Activated gamma-delta T cell treated with Interleukin-2 at 50 U/mL for 16 hours (primary cell): ENCODE data around the gene OR9A2.

ENCODE experiments used
- DNase-seq: peaks from one replicate; pipeline ENCODE4 v3.0.0-alpha.2; 2020

OR9A2 gene

GRCh38 chr7:143027032-143027431 lies at the start of gene OR9A2:
Gene OR9A2 (minus strand): TSS chr7:143027132. CDS start chr7:143027132, 0 bp downstream.
- no peak for DNase-seq

GRCh38 chr7:143074141-143074540 lies 47.2 kb upstream of the OR9A2 start:
- no peak for DNase-seq

GRCh38 chr7:143073556-143073955 lies 46.6 kb upstream of the OR9A2 start:
- no peak for DNase-seq

- DNase-seq, result no peak
Observed at GRCh38 chr7:143069912-143070500, 43.1 kb upstream of the OR9A2 start.

- no peak for DNase-seq
Observed at GRCh38 chr7:143068446-143068845, 41.5 kb upstream of the OR9A2 start.

- no peak for DNase-seq
Observed at GRCh38 chr7:143063741-143064140, 36.8 kb upstream of the OR9A2 start.

GRCh38 chr7:143055754-143056153 lies 28.8 kb upstream of the OR9A2 start:
- no peak for DNase-seq

GRCh38 chr7:143054621-143055020 lies 27.7 kb upstream of the OR9A2 start:
- no peak for DNase-seq

GRCh38 chr7:143052041-143052440 lies 25.1 kb upstream of the OR9A2 start, which contains the start of gene OR6V1:
Gene OR6V1 (plus strand): TSS chr7:143052341. CDS start chr7:143052341, 0 bp downstream.
- DNase-seq, result no peak

GRCh38 chr7:143050931-143051330 lies 24.0 kb upstream of the OR9A2 start:
- DNase-seq, result no peak

- no peak for DNase-seq
Observed at GRCh38 chr7:143049362-143049761, 22.4 kb upstream of the OR9A2 start.

GRCh38 chr7:143048827-143049226 lies 21.9 kb upstream of the OR9A2 start:
- no peak for DNase-seq

GRCh38 chr7:143047326-143047725 lies 20.4 kb upstream of the OR9A2 start:
- DNase-seq, result no peak

- no peak for DNase-seq
Observed at GRCh38 chr7:143046426-143046851, 19.5 kb upstream of the OR9A2 start.

GRCh38 chr7:143043391-143043790 lies 16.5 kb upstream of the OR9A2 start:
- DNase-seq, result no peak

GRCh38 chr7:143042790-143043271 lies 15.9 kb upstream of the OR9A2 start:
- no peak for DNase-seq

GRCh38 chr7:143042159-143042789 lies 15.3 kb upstream of the OR9A2 start:
- no peak for DNase-seq

- no peak for DNase-seq
Observed at GRCh38 chr7:143041346-143041745, 14.4 kb upstream of the OR9A2 start.

GRCh38 chr7:143040209-143040715 lies 13.3 kb upstream of the OR9A2 start:
- DNase-seq, result no peak

- no peak for DNase-seq
Observed at GRCh38 chr7:143038635-143039034, 11.7 kb upstream of the OR9A2 start.

- DNase-seq, result no peak
Observed at GRCh38 chr7:143027683-143028082, 751 bp upstream of the OR9A2 start.

- no peak for DNase-seq
Observed at GRCh38 chr7:143025371-143025770, 1.6 kb downstream of the OR9A2 start.

- no peak for DNase-seq
Observed at GRCh38 chr7:143023047-143023446, 3.9 kb downstream of the OR9A2 start.

GRCh38 chr7:143018931-143019330 lies 8.0 kb downstream of the OR9A2 start:
- DNase-seq, result no peak
